PFSK-1 (cell line): ENCODE measurements around the gene SLC18A2.

Experiments used
- FOXP2 ChIP-seq: optimal IDR thresholded peaks from 2 replicates; pipeline ENCODE3; 2011; ENCODE audit warnings: borderline replicate concordance, control low read depth, inconsistent platforms; ENCODE audit not compliant: insufficient read depth; ENCODE audit errors: extremely low read length, extremely low read depth
- POLR2AphosphoS5 ChIP-seq: IDR thresholded peaks from 2 replicates; pipeline ENCODE4 v1.6.1; 2012; ENCODE audit warnings: low read depth, mild to moderate bottlenecking, control low read depth, low read length, moderate library complexity
- SIN3A ChIP-seq: IDR thresholded peaks from 2 replicates; pipeline ENCODE4 v1.6.1; 2012; ENCODE audit warnings: mild to moderate bottlenecking, low read length, moderate library complexity, borderline replicate concordance; ENCODE audit not compliant: insufficient read depth
- TAF1 ChIP-seq: IDR thresholded peaks from 2 replicates; pipeline ENCODE4 v1.6.1; 2012; ENCODE audit warnings: low read length, control low read depth, borderline replicate concordance; ENCODE audit not compliant: insufficient read depth
- TF ChIP-seq, protein P1 (sequence below), 2 experiments: IDR thresholded peaks; 2 replicates each; pipeline versions ENCODE4 v1.6.1 to v1.8.0; 2011 to 2012; ENCODE audit warnings: low read depth in 2 of 2, low read length in 2 of 2, control low read depth in 1 of 2, inconsistent platforms in 1 of 2, mild to moderate bottlenecking in 1 of 2, moderate library complexity in 1 of 2; ENCODE audit not compliant: insufficient read depth in 1 of 2

The SLC18A2 gene

DNA sequence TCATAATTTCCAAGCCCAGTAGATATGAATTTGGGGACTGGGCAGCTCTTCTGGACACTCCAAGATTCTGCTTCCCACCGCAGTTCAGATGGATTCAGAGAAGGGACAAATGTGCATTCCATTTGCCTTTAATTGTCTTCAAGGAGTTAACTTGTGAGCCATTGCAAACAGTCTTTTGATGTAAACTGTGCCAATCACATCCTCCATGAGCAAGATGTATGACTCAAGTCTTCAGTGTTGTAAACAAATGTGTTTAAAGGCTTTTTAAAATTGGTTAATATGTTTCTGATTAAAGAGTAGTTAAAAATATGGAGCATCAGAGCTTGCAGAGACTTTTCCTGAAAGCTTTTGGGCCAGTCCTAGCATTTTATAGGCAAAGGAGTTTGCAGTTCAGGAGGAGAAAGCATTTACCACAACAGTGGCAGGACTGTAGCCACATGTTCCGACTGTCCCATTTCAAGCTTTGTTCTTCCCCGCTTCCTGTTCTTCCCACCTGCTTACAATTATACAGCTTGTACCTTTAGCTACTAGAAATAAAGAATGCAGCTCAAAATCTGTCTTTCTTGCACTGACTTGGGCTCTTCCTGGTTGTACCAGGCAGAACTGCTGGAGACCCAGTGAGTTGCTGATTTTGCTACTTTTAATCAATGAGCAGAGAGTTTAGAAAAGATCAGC, 6.2 kb downstream of the SLC18A2 start:
- no peak for TF ChIP-seq SIN3A
- TF ChIP-seq FOXP2 = no peak
- TF ChIP-seq POLR2AphosphoS5 = no peak

DNA sequence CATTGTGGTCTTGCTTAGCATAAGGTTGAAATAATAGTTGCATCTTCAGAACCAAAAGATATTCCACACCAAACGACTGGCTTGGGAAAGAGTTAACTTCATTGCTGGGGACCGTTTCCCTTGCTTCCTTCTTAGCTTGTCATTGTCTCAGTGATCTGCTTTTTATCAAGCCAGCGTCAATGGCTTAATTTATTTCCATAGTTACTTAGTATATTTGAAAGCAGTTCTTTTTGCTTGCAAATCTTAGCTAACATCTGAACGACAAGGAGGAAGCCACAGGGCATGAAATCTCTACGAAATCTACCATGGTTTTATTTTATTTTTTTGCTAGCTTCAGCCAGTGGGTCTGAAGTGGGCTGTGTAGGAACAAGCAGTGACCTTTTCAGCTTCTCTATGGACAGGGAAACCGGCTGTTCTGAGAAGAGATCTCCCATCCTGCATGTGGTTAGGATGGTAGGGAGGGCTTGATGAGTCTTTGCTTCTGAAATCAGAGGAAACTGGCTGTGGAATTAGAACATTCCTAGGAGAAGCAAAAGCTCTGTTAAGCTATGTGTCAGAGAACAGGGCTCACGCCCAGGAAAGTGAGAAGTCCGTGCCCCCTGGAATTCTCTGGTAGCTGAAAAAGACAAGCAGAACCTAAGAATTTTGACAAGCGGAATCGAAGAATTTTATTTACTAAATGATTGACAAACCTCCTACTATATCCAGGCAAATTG, 8.0 kb downstream of the SLC18A2 start:
- TF ChIP-seq FOXP2 (no peak), TAF1 (no peak), SIN3A (no peak), POLR2AphosphoS5 (no peak)
- TF ChIP-seq, protein P1, sequence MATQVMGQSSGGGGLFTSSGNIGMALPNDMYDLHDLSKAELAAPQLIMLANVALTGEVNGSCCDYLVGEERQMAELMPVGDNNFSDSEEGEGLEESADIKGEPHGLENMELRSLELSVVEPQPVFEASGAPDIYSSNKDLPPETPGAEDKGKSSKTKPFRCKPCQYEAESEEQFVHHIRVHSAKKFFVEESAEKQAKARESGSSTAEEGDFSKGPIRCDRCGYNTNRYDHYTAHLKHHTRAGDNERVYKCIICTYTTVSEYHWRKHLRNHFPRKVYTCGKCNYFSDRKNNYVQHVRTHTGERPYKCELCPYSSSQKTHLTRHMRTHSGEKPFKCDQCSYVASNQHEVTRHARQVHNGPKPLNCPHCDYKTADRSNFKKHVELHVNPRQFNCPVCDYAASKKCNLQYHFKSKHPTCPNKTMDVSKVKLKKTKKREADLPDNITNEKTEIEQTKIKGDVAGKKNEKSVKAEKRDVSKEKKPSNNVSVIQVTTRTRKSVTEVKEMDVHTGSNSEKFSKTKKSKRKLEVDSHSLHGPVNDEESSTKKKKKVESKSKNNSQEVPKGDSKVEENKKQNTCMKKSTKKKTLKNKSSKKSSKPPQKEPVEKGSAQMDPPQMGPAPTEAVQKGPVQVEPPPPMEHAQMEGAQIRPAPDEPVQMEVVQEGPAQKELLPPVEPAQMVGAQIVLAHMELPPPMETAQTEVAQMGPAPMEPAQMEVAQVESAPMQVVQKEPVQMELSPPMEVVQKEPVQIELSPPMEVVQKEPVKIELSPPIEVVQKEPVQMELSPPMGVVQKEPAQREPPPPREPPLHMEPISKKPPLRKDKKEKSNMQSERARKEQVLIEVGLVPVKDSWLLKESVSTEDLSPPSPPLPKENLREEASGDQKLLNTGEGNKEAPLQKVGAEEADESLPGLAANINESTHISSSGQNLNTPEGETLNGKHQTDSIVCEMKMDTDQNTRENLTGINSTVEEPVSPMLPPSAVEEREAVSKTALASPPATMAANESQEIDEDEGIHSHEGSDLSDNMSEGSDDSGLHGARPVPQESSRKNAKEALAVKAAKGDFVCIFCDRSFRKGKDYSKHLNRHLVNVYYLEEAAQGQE (IDR thresholded peaks at IDR 0.05; ENCODE audit: insufficient read depth in 1 of 2, low read depth in 2 of 2, low read length in 2 of 2) = no peak

DNA sequence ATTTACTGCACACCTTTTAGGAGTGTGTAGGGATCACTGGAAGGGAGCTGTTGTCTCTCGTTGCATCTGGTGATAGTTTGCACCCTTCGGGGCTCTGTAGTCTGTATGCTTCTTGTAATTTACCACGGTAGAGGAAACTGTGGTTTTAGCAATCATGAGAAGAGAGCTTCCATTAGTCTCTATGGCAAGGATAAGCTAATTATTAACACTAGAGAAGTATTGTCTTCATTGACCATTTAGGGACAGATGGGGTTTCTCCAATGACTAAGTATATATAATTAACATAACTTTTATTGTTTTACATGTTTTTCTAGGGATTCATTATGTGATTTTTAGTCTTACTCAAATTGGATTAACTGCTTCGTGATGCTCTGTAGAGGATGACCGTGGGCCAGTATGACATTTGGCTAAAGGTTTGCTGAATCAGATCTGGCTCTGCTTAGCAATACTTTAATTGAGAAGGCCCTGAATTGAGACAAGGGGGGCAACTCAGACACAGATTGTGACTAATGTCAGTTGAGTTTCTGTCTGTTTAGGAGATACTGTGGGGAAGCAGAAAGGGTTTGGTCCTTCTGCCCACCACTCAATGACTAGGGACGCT, 8.7 kb downstream of the SLC18A2 start:
- TF ChIP-seq FOXP2 = no peak
- no peak for TF ChIP-seq SIN3A
- TF ChIP-seq, protein P1 (IDR thresholded peaks at IDR 0.05; ENCODE audit: insufficient read depth in 1 of 2, low read depth in 2 of 2, low read length in 2 of 2) = no peak
- no peak for TF ChIP-seq TAF1
- no peak for TF ChIP-seq POLR2AphosphoS5

DNA sequence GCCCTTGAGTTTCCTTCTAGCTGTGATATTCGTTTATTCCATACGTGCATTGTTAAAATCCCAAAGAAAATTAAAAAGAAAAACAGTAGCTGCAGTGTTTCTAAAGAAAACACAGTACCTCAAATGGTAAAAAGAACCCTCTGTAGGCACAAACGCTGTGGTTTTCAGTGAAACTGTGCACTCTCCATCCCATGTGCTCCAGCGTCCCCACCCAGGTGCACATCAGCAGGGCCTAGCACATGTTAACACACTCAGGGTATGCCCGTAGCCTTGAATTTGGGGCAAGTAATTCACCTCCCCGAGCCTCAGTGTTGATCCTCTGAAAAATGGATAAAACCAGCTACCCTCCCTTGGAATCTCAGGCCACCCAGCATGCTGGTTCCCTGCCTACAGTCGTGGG, 9.5 kb downstream of the SLC18A2 start:
- no peak for TF ChIP-seq FOXP2

GRCh38 chr10:117253908-117254307, 13.0 kb downstream of the SLC18A2 start:
- TF ChIP-seq FOXP2 = no peak
- no peak for TF ChIP-seq TAF1
- TF ChIP-seq, protein P1 (IDR thresholded peaks at IDR 0.05; ENCODE audit: insufficient read depth in 1 of 2, low read depth in 2 of 2, low read length in 2 of 2) = no peak
- no peak for TF ChIP-seq SIN3A
- no peak for TF ChIP-seq POLR2AphosphoS5

DNA sequence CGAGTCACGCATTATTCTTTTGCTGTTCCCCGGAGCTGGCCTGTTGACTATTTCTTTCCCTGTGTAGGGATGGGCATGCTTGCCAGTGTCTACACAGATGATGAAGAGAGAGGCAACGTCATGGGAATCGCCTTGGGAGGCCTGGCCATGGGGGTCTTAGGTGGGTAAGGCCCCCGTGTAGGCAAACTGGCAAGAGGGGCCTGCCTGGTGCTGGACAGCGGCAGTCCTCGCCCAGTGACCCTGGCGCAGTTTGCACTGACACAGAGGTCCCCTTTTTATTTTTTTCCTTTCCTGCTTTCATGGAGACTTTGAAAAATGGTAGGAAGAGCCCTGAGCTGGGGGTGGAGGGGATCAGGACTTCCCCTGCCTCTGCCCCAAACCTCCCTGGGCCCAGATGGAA, 13.4 kb downstream of the SLC18A2 start:
- TF ChIP-seq POLR2AphosphoS5 (no peak), FOXP2 (no peak), SIN3A (no peak), TAF1 (no peak)
- TF ChIP-seq, protein P1 (IDR thresholded peaks at IDR 0.05; ENCODE audit: insufficient read depth in 1 of 2, low read depth in 2 of 2, low read length in 2 of 2) = peak; percentile 24 to 80; a peak in 2 of 4 replicates
